HG03460 (cell line): ENCODE measurements around the gene NTN1.

Experiments used
- ATAC-seq: cut with Tn5 transposase; IDR thresholded peaks from one replicate; pipeline ENCODE4 v1.9.1; 2021; ENCODE audit not compliant: unreplicated experiment

The NTN1 gene

DNA sequence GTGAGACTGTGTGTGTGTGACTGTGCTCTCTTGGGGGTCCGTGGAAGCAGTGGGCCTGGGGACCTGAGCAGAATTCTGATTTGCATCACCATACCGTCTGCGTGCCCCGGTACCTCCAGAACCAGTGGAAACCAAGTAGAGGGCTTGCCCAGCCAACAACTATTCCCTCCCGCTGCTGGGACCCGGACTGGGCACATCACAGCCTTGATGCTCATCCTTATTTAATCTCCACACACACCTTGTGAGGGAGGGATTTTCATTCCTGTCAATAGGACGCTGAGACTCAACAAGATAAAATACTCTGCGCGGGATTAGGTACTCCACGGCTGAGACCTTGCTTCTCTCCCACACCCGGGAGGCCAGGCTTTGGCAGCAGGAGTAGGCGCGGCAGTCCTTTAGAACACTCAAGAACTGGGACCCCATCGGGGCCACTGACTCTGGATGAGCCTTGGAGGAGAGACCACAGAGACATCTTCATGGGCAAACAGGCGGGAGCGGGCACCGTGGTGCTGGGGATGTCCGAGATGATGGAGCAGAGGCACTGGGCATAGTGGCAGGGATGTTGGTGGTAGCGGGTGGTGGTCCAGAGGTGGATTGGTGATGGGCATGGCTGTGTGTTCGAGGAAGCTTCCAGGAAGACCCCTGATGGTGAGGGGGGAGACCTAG, 208.0 kb downstream of the NTN1 start:
- no peak for ATAC-seq

DNA sequence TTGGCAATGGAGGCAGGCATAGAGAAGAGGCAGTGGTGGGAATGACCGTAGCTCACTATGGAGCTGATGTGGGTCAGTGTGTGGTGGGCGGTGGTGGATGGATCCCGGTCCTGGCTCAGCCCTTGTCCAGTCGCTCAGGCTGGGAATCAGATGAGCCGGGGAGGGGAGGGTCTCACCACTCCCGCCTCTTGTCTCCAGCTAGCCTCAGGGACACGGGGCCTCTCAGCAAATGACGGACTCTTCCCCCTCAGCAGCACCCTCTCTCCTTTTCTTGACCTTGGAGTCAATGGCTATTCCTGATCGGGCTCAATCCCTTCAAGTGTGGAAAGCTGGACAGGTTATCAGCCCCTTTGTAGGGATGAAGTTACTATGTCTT, 208.5 kb downstream of the NTN1 start:
- no peak for ATAC-seq

DNA sequence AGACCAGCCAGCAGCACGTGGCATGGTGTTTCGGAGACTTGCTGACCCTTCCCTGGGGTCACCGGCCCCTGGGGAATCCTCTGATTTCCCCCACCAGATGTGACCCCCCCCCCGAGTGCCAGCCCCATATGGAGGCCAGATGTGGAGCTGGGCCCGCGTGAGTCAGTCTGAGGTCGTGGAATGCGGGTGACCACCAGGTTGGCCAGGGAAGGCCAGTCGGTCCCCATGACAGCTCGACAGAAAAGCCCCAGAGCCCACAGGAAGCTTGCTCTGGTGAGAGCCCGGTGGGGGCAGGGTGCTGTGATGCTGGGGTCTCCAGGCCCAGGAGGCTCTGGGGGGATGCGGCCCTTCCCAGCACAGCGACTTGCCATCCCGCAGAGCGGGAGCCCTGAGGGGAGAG, 209.0 kb downstream of the NTN1 start:
- no peak for ATAC-seq

DNA sequence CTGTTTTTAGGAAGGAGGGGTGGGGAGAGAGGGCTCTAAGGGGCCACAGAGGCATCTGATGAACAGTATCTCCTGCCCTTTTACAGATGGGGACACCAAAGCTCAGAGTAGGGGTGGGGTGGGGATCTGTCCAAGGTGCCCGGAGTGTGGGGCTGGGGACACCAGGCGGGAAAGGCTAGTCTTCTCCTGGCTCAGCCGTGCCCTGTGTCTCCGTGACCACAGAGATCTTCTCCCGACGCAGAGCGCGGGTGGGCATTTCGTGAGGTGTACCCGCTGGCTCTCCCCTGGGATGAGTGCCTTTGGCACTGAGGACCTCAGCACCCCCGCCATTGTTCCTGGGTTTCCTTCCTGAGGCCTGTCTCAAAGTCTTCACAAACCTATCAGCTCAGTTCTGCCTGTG, 209.6 kb downstream of the NTN1 start:
- no peak for ATAC-seq

DNA sequence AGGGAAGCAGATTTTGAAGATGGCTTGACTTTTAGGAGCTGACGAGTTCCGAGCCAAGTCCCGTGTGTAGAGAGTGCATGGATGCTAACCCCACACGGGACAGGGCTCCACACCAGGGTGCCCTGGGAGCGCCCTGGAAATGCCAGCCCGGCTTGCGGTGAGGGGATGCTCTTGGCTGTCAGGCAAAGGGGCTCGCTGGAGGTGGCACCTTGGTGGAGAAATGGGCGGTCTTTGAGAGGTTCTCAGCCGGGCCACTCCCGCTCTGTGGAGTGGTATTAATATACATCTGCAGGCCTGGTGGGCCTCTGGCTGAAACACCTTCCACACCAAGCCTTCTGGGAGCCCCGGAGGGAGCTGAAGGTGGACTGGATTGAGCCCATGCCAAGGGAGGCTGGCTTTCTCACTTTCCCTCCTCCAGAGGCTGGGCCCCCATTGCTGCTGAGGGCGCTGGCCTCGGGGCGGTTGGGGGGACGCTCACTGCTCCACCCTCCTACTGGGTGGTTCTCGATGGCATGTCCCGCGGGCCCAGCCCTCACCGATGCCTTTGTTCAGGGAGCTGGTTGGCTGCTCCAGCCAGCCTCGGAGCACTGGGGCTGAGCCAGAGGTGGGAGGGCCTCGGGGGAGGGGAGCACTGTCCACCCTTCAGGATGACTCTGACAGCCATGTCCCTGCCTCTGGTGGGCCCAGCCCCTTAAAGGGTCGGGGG, 210.3 kb downstream of the NTN1 start:
- no peak for ATAC-seq

DNA sequence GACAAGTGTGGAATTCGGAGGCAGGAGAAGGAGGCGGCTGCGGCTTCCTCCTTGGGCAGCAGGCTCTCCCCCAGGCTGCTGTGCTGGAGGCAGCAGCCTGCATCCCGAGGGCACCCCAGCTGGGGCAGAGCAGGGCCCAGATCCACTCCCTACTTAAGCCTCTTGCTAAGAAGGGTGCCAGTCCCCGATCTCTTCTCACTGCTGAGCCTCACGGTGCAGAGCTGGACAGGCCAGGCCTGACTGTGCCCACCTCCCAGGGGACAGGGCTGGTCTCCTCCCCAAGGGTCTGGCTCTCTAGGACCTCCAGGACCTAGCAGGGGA, 210.8 kb downstream of the NTN1 start:
- ATAC-seq: no peak

DNA sequence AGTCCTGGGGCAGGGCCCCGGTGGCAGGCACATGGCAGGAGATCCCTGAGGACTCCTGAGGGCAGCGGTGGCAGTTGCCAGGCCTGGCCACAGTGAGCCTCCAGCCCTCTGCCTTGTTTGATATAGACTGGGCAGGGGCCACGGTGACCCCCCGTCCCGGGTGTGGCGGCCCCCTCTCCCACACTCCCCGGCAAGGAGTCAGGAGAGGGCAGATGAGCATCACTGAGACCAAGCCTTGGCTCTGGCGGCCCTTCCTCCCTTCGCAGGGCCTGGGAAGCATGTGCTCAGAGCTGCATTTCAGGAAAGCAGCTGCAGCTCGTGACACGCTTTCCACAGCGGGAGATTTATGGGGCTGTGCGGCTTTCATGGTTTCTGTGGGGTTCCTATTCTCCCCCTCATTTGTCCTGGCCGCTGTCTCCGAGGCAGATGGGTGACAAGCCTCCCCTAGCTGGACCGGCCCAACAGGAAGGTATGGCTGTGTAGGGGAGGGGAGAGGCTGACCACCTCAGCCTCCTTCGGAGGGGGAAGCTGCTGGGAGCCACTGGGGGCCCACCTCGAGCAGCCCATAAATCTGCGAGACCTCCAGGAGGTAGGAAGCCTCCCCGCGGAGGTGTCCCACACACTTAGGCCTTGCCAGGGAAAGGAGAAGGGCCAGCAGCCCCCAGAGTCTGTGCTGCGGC, 211.4 kb downstream of the NTN1 start:
- no peak for ATAC-seq

DNA sequence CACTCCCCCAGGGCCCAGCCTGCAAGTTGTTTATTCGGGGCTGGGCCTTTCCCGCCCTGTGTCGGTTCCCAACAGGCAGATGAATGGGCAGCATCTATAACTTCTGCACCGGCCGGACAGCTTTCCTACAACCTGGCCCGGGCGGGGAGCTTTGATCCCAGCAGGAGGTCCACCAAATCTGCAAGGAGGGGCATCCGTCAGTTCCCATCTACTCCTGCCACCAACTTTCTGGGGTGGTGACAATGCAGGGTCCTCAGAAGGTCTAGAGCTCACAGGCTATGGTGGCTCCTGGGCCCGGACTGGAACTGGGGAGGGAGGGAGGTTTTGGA, 211.9 kb downstream of the NTN1 start:
- no peak for ATAC-seq

DNA sequence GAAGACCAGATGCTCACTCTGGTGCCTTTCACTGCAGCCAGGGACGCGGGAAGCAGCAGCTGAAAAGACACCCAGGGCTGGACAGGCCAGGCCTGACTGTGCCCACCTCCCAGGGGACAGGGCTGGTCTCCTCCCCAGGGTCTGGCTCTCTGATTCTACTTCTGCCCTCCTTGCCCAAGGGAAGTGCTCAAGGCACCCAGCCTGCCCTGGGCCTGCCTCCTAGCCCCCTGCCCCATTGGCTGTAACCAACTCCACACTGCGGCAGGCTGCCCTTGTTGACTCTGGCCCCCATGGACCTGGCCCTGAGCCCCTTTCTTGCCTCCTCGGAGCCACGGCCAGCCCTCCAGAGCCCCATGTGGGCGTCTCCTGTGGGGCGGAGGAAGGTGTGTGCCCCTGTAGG, 212.5 kb downstream of the NTN1 start:
- ATAC-seq: no peak

DNA sequence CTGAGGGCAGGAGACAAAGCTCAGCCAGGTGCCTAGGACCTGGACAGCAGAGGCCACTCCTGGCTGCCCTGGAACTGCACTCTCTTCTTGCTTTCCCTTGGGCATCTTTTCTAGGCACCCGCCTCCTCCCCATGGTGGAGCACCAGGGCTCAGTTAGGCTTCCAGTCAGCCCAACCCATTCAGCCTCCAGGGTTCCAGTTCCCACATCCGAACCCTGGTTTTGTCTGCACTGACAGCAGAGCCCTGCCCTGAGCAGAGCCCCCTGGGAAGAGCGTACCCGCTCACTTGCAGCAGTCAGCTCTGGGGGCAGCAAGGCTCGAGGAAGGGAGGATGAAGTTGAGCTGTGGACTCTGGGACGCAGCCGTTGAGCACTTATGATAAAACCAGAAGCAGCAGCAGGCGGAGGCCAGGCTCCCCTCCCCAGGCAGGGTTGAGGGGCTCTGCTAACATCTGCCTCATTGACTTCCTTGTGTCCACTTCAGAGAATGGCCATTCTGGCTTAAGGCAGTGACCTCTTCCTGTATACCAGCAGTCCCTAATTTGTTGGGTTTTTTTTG, 213.2 kb downstream of the NTN1 start:
- ATAC-seq: no peak

DNA sequence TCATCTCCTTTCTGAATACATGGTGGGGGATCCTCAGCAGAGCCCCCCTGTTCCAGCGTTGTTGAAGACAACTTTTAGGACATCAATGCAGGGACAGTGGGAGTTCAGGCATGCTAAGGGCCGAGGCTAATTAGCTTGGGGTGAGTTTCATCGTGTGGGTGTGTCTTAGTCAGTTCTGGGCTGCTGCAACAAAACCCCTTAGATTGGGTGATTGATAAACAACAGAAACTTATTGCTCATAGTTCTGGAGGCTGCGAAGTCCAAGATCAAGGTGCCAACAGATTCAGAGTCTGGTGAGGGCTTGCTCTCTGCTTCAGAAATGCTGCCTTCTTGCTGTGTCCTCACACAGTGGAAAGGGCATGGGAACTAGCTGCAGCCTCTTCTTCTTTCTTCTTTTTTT, 214.0 kb downstream of the NTN1 start:
- ATAC-seq: no peak

DNA sequence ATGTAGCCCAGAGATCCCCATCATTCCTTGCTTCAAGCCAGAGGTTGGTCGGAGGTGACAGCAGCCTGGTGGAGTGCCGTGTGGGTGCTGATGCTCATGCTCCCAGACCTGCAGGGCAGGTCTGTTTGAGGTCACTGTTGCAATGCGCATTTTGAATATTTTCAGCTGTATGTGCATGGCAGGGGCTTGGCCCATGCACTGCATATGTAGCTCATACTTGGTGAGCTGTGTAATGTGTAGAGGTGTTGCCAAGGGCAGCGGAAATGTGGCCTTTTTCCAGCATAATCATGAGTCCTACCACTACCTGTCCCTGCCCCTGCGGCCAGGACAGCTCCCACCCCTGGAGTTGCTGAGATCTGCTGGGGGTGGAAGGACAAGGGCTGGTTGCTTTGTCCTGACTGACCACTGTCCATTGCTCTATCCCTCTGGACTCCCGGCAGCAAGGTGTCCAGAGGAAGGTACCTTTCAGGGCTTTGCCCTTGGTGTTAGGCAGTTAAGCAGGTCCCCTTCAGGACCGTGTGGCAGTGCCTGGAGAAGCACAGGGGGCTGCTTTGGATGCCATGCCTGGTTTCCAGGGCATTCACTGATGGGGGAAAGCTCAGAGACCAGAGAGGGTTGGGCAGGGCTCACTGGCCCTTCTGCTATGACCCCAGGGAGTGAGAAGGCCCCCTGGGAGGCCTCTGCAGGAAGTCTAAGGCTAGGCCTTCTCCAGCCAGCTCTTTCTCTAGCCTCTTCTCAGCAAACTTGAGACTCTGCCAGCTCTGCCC, 215.2 kb downstream of the NTN1 start:
- ATAC-seq: no peak

DNA sequence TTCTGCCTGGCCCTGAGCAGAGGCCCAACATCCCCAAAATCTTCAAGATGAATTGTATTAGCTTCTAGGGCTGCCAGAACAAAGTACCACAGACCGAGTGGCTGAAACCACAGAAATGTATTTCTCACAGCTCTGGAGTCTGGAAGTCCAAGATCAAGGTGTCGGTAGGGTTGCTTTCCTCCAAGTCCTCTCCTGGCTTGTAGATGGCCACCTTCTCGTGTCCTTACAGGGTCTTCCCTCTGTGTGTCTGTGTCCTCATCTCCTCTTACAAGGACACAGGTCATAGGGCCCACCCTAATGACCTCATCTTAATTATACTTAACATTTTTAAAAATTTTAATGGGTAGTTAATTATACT, 215.7 kb downstream of the NTN1 start:
- ATAC-seq: no peak

DNA sequence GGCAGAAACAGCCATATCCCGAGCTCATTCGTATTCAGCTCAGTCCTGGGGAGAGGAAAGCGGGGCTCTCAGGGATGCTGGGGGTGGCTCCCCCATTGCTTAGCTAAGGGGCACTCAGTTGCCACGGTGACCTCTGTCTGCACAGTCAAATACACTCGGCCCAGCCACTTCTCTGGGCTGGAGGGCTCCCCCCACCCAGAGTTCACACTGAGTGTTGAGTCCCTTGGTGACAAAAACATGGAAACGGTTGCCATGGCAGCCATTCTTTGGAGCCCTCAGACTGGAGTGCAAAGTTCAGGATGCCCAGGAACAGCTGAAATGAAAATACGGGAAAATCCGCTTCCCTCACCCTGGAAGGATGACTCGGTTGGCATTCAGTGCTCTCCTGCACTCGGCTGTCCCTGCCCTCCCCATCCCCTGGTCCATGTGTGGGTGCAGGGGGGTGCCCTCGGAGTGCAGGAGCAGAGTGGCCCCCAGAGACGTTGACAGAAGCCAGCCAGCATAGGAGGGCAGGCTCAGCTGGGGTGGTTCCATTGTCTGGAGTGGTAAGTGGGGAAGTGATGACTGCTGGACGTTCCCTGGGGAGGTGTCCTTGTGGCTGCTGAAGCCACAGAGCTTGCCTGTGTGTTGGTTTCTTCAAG, 216.5 kb downstream of the NTN1 start:
- ATAC-seq: no peak

DNA sequence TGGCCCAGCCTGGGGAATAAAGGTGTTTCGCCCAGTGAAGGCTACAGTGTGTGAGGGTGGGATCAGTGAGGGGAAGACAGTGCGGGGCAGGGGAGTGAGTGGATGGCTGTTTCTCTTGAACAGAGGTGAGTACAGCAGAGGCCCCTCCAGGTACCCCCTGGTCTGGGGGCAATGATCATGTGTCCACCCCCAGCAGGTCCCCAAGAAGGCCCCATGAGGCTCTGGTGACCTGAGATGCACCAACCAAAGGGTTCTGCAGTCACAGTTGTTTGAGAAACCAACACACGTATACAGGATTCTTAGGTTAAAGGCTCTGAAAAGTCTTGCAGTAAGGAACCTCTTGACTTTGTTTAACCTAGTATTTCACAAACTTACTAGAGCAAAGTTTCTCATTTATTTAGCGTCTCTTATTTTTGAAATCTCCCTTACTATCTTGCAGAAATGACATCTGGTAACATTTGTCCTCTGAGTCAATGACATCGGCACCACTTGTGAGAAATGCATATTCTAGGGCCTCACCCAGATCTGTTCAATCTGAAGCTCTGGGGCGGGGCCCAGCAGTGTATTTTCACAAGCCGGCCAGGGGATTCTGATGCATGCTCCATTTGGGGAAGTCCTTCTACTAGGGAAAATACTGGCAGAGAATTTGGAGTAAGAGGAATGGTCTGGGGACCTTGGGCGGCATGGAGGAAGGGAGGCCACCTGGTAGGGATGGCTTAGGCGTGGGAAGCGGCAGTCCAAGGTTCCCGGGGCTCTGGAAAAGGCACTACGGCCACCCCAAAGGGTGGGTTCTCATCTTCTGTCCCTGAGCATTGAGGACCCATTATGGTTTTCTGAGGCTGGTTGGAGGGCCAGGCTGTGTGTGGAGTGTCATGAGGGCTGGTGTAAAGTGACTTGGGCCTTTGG, 217.3 kb downstream of the NTN1 start:
- no peak for ATAC-seq

DNA sequence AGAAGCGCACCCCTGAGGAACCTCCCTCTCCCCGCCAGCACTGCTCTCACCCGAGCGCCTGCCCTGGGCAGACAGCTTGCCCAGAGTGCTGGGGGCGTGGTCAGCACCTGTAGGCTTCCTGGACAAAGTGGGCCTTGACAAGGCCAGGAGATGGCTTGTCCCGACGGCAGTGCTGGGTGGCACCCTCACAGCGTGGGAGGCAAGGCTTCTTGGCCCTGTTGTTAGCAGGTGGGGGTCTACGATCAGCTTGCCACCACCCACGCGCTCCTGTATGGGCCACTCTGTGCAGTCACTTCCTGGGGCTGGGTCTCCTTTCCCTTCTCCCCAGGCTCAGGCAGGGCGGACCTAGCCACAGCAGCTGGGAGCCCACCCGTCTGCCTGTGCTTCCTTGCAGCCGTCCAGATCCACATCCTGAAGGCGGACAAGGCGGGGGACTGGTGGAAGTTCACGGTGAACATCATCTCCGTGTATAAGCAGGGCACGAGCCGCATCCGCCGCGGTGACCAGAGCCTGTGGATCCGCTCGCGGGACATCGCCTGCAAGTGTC, 218.0 kb downstream of the NTN1 start:
- ATAC-seq: no peak

DNA sequence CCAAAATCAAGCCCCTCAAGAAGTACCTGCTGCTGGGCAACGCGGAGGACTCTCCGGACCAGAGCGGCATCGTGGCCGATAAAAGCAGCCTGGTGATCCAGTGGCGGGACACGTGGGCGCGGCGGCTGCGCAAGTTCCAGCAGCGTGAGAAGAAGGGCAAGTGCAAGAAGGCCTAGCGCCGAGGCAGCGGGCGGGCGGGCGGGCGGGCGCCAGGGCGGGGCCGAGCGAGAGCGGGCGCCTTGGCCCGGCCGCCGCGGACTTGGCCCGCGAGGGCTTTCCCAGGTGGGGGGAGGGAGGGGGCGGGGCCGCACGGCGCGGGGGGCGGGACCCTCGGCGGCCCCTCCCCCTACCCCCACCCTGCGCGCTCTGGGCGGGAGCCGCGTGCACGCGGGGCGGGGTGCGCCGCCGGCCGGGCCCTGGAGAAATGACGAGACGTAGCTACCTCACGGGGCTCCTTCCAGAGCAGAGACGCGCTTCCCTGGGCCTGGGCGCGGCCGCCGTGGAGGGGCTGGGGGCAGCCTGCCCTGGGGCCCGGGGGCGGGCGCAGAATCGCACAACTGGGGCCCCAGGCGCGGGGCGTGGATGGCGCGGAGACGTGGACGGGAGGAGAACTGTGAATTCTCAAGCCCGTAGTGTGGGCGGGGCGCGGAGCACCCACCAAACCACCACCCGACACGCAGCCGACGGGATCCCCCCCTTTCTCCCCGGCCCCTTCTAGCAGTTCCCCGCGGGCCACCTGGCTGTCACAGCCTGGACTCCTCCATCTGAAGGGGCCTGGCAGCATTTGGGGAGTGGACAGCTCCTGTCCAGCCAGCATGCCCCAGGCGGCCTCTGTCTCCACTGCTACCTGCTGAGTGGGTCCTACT, 218.7 kb downstream of the NTN1 start:
- peak; percentile 50 for ATAC-seq

DNA sequence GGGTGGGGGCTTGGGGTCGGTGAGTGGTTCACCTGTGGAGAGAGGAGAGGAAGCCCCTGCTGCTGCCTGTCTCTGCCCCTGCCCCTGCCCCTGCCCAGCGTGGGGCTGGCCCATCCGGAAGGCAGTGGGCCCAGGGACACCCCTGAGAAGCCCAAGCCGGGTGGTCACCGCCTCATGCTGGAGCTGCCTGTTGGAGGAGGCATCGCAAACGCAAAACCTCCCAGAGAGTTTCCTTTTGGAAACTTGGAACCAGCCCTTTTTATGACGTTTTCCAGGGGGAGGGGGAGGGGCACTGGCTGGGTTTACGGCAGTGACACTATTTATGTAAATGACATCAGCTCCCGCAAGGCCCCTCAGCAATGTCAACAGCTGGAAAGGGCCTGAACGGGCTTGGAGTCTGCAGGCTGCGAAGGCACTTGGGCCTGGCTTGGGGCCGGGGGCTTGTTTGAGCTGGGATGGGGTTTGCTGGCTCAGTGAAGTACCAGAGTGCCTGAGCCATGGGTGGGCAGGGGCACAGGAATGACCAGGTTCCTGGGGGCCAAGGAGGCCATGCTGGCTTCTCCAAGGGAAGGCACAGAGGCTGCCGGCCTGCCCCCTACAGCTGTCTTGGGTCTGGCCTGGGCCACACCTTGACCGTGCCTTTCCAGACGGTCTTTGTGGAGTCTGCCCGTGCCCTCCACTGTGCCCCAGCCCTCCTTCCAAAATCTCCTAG, 219.5 kb downstream of the NTN1 start:
- ATAC-seq: no peak

DNA sequence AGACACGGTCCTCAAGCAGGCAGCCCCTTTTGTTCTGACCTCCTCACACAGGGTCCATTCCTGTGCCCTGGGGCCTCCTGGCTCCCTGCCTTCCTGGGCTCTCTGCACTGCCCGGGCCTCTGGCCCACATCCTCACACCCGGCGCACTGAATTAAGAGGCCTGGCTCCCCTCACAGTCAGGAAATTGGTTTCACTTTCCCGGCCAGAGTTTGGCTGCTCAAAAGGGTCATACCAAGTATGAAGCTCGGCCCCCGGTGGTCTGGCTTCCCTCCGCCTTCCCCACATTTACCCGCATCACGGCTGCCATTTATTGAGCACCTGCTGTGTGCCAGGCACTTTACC, 220.0 kb downstream of the NTN1 start:
- ATAC-seq: no peak
